Trophoblast cell (in vitro differentiated cells and primary cell): ENCODE data around the gene RXFP2.
A peak's percentile ranks its signal among the peaks of the same experiment; 100 is the strongest.

Experiments used
- DNase-seq, 2 donors: peaks; one replicate each; pipeline ENCODE4 v3.0.0-alpha.2; 2016
- H2AFZ ChIP-seq: 2 replicates; pipeline ENCODE4 v1.6.1; 2013; ENCODE audit warnings: low read length, moderate library complexity, mild to moderate bottlenecking; ENCODE audit not compliant: insufficient read depth, poor library complexity
- H2AK5ac ChIP-seq: 2 replicates; pipeline ENCODE4 v1.6.1; 2013; ENCODE audit warnings: mild to moderate bottlenecking, low read length
- H2BK120ac ChIP-seq: 2 replicates; pipeline ENCODE4 v1.6.1; 2013; ENCODE audit warnings: low read length, mild to moderate bottlenecking, moderate library complexity; ENCODE audit not compliant: insufficient read depth, poor library complexity
- H2BK12ac ChIP-seq: 2 replicates; pipeline ENCODE4 v1.6.1; 2013; ENCODE audit warnings: mild to moderate bottlenecking, low read length, moderate library complexity
- H2BK5ac ChIP-seq: 2 replicates; pipeline ENCODE4 v1.6.1; 2013; ENCODE audit warnings: low read length, low read depth, moderate library complexity, mild to moderate bottlenecking; ENCODE audit not compliant: poor library complexity
- H3K14ac ChIP-seq: 2 replicates; pipeline ENCODE4 v1.6.1; 2013; ENCODE audit warnings: mild to moderate bottlenecking, low read length
- H3K18ac ChIP-seq: 2 replicates; pipeline ENCODE4 v1.6.1; 2013; ENCODE audit warnings: mild to moderate bottlenecking, low read length
- H3K23ac ChIP-seq: 2 replicates; pipeline ENCODE4 v1.6.1; 2013; ENCODE audit warnings: low read length
- H3K27ac ChIP-seq: 2 replicates; pipeline ENCODE4 v1.5.1; 2013; ENCODE audit warnings: low read depth, mild to moderate bottlenecking, inconsistent platforms, low read length, moderate library complexity
- H3K27me3 ChIP-seq: 2 replicates; pipeline ENCODE4 v1.6.1; 2013; ENCODE audit warnings: inconsistent platforms, mild to moderate bottlenecking, low read length, moderate library complexity; ENCODE audit not compliant: insufficient read depth
- H3K36me3 ChIP-seq, 2 experiments: 1 replicate in 1 of 2; 2 replicates in 1 of 2; pipeline ENCODE4 v1.6.1; 2013; ENCODE audit warnings: low read length in 2 of 2, mild to moderate bottlenecking in 2 of 2, moderate library complexity in 1 of 2; ENCODE audit not compliant: insufficient read depth in 2 of 2, control insufficient read depth in 1 of 2
- H3K4ac ChIP-seq: 2 replicates; pipeline ENCODE4 v1.6.1; 2013; ENCODE audit warnings: low read depth, mild to moderate bottlenecking, low read length, moderate library complexity
- H3K4me1 ChIP-seq, 2 experiments: 1 replicate in 1 of 2; 2 replicates in 1 of 2; pipeline ENCODE4 v1.6.1; 2013; ENCODE audit warnings: low read length in 2 of 2, mild to moderate bottlenecking in 2 of 2, moderate library complexity in 1 of 2; ENCODE audit not compliant: insufficient read depth in 2 of 2, control insufficient read depth in 1 of 2
- H3K4me2 ChIP-seq: 2 replicates; pipeline ENCODE4 v1.6.1; 2013; ENCODE audit warnings: inconsistent platforms, mild to moderate bottlenecking, low read length, moderate library complexity
- H3K4me3 ChIP-seq: 2 replicates; pipeline ENCODE4 v1.5.1; 2013; ENCODE audit warnings: mild to moderate bottlenecking, low read depth, low read length, inconsistent platforms
- H3K79me1 ChIP-seq: one replicate; pipeline ENCODE4 v1.6.1; 2013; ENCODE audit warnings: low read length
- H3K79me2 ChIP-seq: 2 replicates; pipeline ENCODE4 v1.6.1; 2013; ENCODE audit warnings: low read length, mild to moderate bottlenecking; ENCODE audit not compliant: control insufficient read depth, insufficient read depth, poor library complexity
- H3K9ac ChIP-seq: 2 replicates; pipeline ENCODE4 v1.6.1; 2013; ENCODE audit warnings: mild to moderate bottlenecking, low read length
- H3K9me3 ChIP-seq: 2 replicates; pipeline ENCODE4 v1.6.1; 2013; ENCODE audit warnings: low read depth, mild to moderate bottlenecking, control low read depth, inconsistent platforms, low read length; ENCODE audit not compliant: insufficient read depth
- H4K12ac ChIP-seq: 2 replicates; pipeline ENCODE4 v1.6.1; 2013; ENCODE audit warnings: low read depth, mild to moderate bottlenecking, low read length, moderate library complexity
- H4K8ac ChIP-seq: 2 replicates; pipeline ENCODE4 v1.6.1; 2013; ENCODE audit warnings: low read depth, mild to moderate bottlenecking, low read length, moderate library complexity
- H4K91ac ChIP-seq: one replicate; pipeline ENCODE4 v1.6.1; 2013; ENCODE audit warnings: low read depth, mild to moderate bottlenecking, low read length, moderate library complexity
- WGBS: extraction: QIAGEN DNeasy Blood & Tissue Kit; methylation state at CpG from one replicate; pipeline ENCODE4 v1.1.7; 2013; ENCODE audit warnings: missing lambda C conversion rate; ENCODE audit not compliant: insufficient read length, insufficient coverage; ENCODE audit errors: extremely low coverage; 5-methylcytosine and 5-hydroxymethylcytosine counted together

Gene RXFP2

DNA sequence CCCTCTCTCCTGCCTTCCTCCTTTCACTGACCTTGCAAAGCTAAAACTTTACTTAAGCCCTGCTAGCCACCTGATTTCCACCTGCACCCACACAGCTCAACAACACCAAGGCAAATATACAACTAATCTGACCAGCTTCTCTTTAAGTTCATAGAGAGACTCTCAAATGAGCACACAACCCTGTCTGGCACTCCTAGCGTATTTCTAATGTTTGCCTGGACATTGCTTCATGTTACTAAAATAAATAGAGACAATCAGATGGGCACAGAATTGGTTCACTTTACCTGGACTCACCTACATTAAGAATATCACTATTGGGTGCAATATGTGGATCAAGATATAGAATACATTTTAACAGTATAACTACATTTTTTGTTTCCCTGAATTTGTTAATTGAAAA, 33.2 kb upstream of the RXFP2 start:
- Histone ChIP-seq H2BK5ac (no peak overlapping the region), H3K4ac (no peak overlapping the region), H3K4me2 (no peak overlapping the region), H3K27me3 (no peaks in the 10 kb centered on the region), H3K9me3 (no peaks in the 10 kb centered on the region), H3K36me3 (no peaks in the 10 kb centered on the region), H3K9ac (no peak overlapping the region), H3K4me1 (no peaks in the 10 kb centered on the region), H2BK120ac (no peak overlapping the region), H3K27ac (no peak overlapping the region), H2AK5ac (no peak overlapping the region), H3K23ac (no peak overlapping the region), H3K79me1 (no peaks in the 10 kb centered on the region), H4K12ac (no peak overlapping the region), H3K4me3 (no peak overlapping the region), H2BK12ac (no peak overlapping the region), H3K79me2 (no peaks in the 10 kb centered on the region), H2AFZ (no peak overlapping the region), H4K91ac (no peak overlapping the region), H3K18ac (no peak overlapping the region), H4K8ac (no peak overlapping the region), H3K14ac (no peak overlapping the region)
- DNase-seq: no peak
- WGBS: no CpG with 5 or more reads among the region's 1 CpG

DNA sequence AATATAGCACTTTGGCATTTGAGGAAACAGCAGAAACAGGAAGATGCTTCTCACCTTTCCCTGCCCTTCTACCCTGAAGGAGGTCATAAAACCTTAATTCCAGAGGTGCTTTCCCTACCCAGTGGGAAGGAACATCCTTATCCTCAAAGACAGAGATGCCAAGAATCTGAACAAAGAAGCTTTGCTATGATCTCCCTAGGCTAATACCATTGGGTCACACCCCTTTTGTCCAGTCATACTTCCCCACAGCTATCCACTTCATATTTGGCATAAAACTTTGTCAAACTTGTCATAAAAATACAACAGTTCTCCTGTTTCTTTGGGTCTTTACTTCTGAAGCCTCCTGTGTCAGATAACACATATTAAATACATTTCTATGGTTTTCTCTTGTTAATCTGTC, 21.7 kb upstream of the RXFP2 start:
- Histone ChIP-seq H2BK120ac (no peak overlapping the region), H3K23ac (no peak overlapping the region), H3K4me3 (no peak overlapping the region), H2BK12ac (no peak overlapping the region), H3K79me2 (no peaks in the 10 kb centered on the region), H3K27me3 (no peaks in the 10 kb centered on the region), H3K4ac (no peak overlapping the region), H4K8ac (no peak overlapping the region), H2AFZ (no peak overlapping the region), H3K9me3 (no peaks in the 10 kb centered on the region), H3K79me1 (no peaks in the 10 kb centered on the region), H2AK5ac (no peak overlapping the region), H3K27ac (no peak overlapping the region), H4K91ac (no peak overlapping the region), H2BK5ac (no peak overlapping the region), H3K4me1 (no peaks in the 10 kb centered on the region), H3K4me2 (no peak overlapping the region), H3K14ac (no peak overlapping the region), H3K18ac (no peak overlapping the region), H3K36me3 (no peaks in the 10 kb centered on the region), H4K12ac (no peak overlapping the region), H3K9ac (no peak overlapping the region)
- no peak for DNase-seq

DNA sequence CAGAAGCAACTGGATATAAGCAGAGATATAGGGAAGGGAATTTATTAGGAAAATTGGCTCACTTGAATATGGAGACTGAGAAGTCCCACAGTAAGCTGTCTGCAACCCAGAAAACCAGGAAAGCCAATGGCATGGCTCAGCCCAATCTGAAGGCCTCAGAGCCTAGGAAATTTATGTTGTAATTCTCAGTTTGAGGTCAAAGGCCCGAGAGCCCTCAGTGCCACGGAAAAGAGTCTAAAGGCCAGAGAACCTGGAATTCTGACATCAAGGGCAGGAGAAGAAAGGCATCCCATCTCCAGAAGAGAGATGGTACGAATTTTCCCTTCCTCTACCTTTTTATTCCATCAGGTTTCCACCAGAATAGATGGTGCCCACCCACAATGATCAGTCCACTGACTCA, 20.1 kb upstream of the RXFP2 start:
- Histone ChIP-seq H3K79me2 (no peaks in the 10 kb centered on the region), H3K27me3 (no peaks in the 10 kb centered on the region), H3K36me3 (no peaks in the 10 kb centered on the region), H3K4me2 (no peak overlapping the region), H2BK5ac (no peak overlapping the region), H3K4me1 (no peaks in the 10 kb centered on the region), H3K9me3 (no peaks in the 10 kb centered on the region), H2BK120ac (no peak overlapping the region), H3K18ac (no peak overlapping the region), H4K12ac (no peak overlapping the region), H3K27ac (no peak overlapping the region), H3K23ac (no peak overlapping the region), H3K9ac (no peak overlapping the region), H3K14ac (no peak overlapping the region), H3K4ac (no peak overlapping the region), H2AK5ac (no peak overlapping the region), H2BK12ac (no peak overlapping the region), H3K4me3 (no peak overlapping the region), H4K8ac (no peak overlapping the region), H2AFZ (no peak overlapping the region), H4K91ac (no peak overlapping the region), H3K79me1 (no peaks in the 10 kb centered on the region)
- peak in 1 of 2 donors; percentile 1 for DNase-seq
- no CpG with 5 or more reads among the region's 3 CpGs for WGBS

DNA sequence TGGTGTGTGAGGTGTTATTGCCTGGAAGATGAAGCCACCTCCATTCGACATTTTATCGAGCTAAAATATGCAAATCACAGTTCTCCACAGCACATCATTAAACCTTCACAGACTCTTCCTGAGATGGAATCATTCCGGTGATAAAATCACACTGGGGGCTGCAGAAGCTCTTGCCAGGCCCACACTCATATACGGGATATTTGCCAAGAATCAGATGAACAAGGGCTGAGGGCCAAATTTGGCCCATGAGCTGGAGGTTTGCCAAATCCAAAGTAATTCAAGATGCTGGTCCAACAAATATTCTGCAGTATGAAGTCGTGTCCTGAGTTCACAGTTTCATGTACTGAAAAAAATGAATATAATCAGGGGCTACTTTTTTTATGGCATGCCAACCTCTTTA, 16.7 kb upstream of the RXFP2 start:
- Histone ChIP-seq H3K36me3 (no peaks in the 10 kb centered on the region), H3K4me1 (no peaks in the 10 kb centered on the region), H3K9me3 (no peaks in the 10 kb centered on the region), H2AK5ac (no peak overlapping the region), H3K27me3 (no peaks in the 10 kb centered on the region), H3K4me2 (no peak overlapping the region), H3K9ac (no peak overlapping the region), H4K91ac (no peak overlapping the region), H2BK12ac (no peak overlapping the region), H2BK120ac (no peak overlapping the region), H3K27ac (no peak overlapping the region), H4K8ac (no peak overlapping the region), H3K79me2 (no peaks in the 10 kb centered on the region), H4K12ac (no peak overlapping the region), H3K18ac (no peak overlapping the region), H3K4me3 (no peak overlapping the region), H3K79me1 (no peaks in the 10 kb centered on the region), H2BK5ac (no peak overlapping the region), H3K4ac (no peak overlapping the region), H3K23ac (no peak overlapping the region), H2AFZ (no peak overlapping the region), H3K14ac (no peak overlapping the region)
- no CpG with 5 or more reads among the region's 5 CpGs for WGBS
- DNase-seq: no peak

DNA sequence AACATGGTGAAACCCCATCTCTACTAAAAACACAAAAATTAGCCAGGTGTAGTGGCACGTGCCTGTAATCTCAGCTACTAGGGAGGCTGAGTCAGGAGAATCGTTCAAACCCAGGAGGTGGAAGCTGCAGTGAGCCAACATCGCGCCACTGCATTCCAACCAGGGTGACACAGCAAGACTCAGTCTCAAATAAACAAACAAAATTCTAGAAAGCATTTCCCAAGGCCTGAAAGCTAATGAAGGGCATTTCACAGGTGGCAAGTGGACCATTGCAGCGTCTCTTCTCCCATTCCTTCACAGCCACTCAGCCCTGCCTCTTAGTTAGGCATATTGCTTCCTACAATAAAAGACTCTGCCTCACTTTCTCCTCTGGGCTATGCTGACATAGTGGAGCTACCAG, 13.5 kb upstream of the RXFP2 start:
- Histone ChIP-seq H3K18ac (no peak overlapping the region), H4K91ac (no peak overlapping the region), H4K12ac (no peak overlapping the region), H2AK5ac (no peak overlapping the region), H2AFZ (no peak overlapping the region), H3K14ac (no peak overlapping the region), H3K4ac (no peak overlapping the region), H3K4me1 (no peaks in the 10 kb centered on the region), H3K9me3 (no peaks in the 10 kb centered on the region), H3K36me3 (no peaks in the 10 kb centered on the region), H3K27me3 (no peaks in the 10 kb centered on the region), H3K79me1 (no peaks in the 10 kb centered on the region), H2BK5ac (no peak overlapping the region), H3K9ac (no peak overlapping the region), H3K4me2 (no peak overlapping the region), H4K8ac (no peak overlapping the region), H2BK12ac (no peak overlapping the region), H2BK120ac (no peak overlapping the region), H3K23ac (no peak overlapping the region), H3K4me3 (no peak overlapping the region), H3K79me2 (no peaks in the 10 kb centered on the region), H3K27ac (no peak overlapping the region)
- no CpG with 5 or more reads among the region's 5 CpGs for WGBS
- DNase-seq: no peak
